ENCODE measurements around the gene BNIP3.

The BNIP3 gene

GRCh38 chr10:131929122-131929845 is 52.4 kb downstream of the BNIP3 start (continued):
- no peak for TF ChIP-seq ZNF639 (tag by site-specific recombination; IDR thresholded peaks at IDR 0.05)
- peak; percentile 64 for TF ChIP-seq EGR2 (tag by site-specific recombination; IDR thresholded peaks at IDR 0.05; ENCODE audit: low read depth)
- TF ChIP-seq ZNF18 (tag by site-specific recombination; IDR thresholded peaks at IDR 0.05), result 0 out of 2 replicates have a peak, but pooled peaks have one; percentile 44
- TF ChIP-seq ZNF274 (IDR thresholded peaks at IDR 0.05; ENCODE audit: low read length), result no peak
- TF ChIP-seq ZNF274 (tag by site-specific recombination; IDR thresholded peaks at IDR 0.05; ENCODE audit: borderline replicate concordance), result no peak

GRCh38 chr10:131928248-131929095 is 53.3 kb downstream of the BNIP3 start:
- no peaks in the 10 kb centered on the region for H3K36me3 ChIP-seq (ENCODE audit: control insufficient read depth in 2 of 2, insufficient read depth in 1 of 2, low read length in 2 of 2)
- POLR2A ChIA-PET, result no interaction called here
- H3K9me3 ChIP-seq (ENCODE audit: control insufficient read depth, insufficient read depth, low read depth, low read length), result peaks cover 2% of the 10 kb centered on the region; the same call in 1 of the 2 replicates
- TF ChIP-seq BCL11A (tag by site-specific recombination; IDR thresholded peaks at IDR 0.05; ENCODE audit: low read depth) (no peak), ZSCAN5A (tag by site-specific recombination; IDR thresholded peaks at IDR 0.05) (no peak), INSM2 (tag by site-specific recombination; IDR thresholded peaks at IDR 0.05) (no peak), PRDM4 (tag by site-specific recombination; IDR thresholded peaks at IDR 0.05) (no peak), ZEB2 (tag by site-specific recombination; IDR thresholded peaks at IDR 0.05) (0 out of 2 replicates have a peak, but pooled peaks have one; percentile 25), ZFHX2 (tag by site-specific recombination; conservative IDR thresholded peaks at IDR 0.05) (peak; percentile 34; the same call in 1 of the 2 replicates), ZBTB20 (tag by site-specific recombination; IDR thresholded peaks at IDR 0.05) (no peak), ZNF76 (tag by site-specific recombination; IDR thresholded peaks at IDR 0.05; ENCODE audit: borderline replicate concordance, low read depth) (no peak), ZBTB48 (tag by site-specific recombination; IDR thresholded peaks at IDR 0.05) (peak; percentile 86), ZNF639 (tag by site-specific recombination; IDR thresholded peaks at IDR 0.05) (no peak), ZNF621 (tag by site-specific recombination; IDR thresholded peaks at IDR 0.05) (no peak), ZNF629 (tag by site-specific recombination; IDR thresholded peaks at IDR 0.05) (0 out of 2 replicates have a peak, but pooled peaks have one; percentile 25), ZNF398 (tag by site-specific recombination; IDR thresholded peaks at IDR 0.05) (no peak), ZNF23 (tag by site-specific recombination; IDR thresholded peaks at IDR 0.05; ENCODE audit: borderline replicate concordance) (no peak), GLI4 (tag by site-specific recombination; IDR thresholded peaks at IDR 0.05) (no peak)
- CTCF ChIA-PET, result interaction anchor here (0.7 to 2.4 kb wide), 2 partner anchors 15 to 469 kb away, joined by 3 to 8 read pairs; partner anchors contain the start of gene PWWP2B
- no peak overlapping the region for H3K4me3 ChIP-seq (ENCODE audit: low read depth, low read length)
- H3K27ac ChIP-seq (ENCODE audit: extremely low read depth, low read depth, low read length), result no peak overlapping the region
- H3K4me1 ChIP-seq (ENCODE audit: control insufficient read depth, insufficient read depth, low read length), result 0 out of 2 replicates have a peak, but pooled peaks cover 2% of the 10 kb centered on the region

All from HEK293 (cell line).